WTC11 (cell line): ENCODE data around the gene MICAL3. TPM values are rescaled to one million over a fixed set of nuclear protein-coding genes. Genes with fewer than 3 reads are reported as not detected.

Experiments
- ATAC-seq: fragments of 200-7000 bp; cut with Tn5 transposase; 2 replicates; pipeline ENCODE4 v1.10.0; 2021; ENCODE audit warnings: mild to moderate bottlenecking, moderate library complexity
- CTCF ChIA-PET: fragments of 300-600 bp; sonication (Branson Sonifier 250); formaldehyde crosslinking; loops from one replicate; lab custom pipeline; 2021; ENCODE audit warnings: antibody characterized with exemption; lab: Charles Lee
- POLR2A ChIA-PET: fragments of 350-600 bp; sonication (Branson Sonifier 250); formaldehyde crosslinking; loops from one replicate; lab custom pipeline; 2021; ENCODE audit warnings: antibody characterized with exemption; lab: Charles Lee
- DNase-seq: peaks from one replicate; pipeline ENCODE4 v3.0.0; 2021; ENCODE audit warnings: low spot score
- H3K27ac Mint-ChIP-seq: 2 replicates; pipeline ENCODE4 v1.8.0; 2021; ENCODE audit warnings: mixed read lengths
- H3K27me3 Mint-ChIP-seq: 2 replicates; pipeline ENCODE4 v1.8.0; 2021; ENCODE audit warnings: low read depth, mild to moderate bottlenecking, moderate library complexity, mixed read lengths
- H3K36me3 Mint-ChIP-seq: 2 replicates; pipeline ENCODE4 v1.8.0; 2021; ENCODE audit warnings: mixed read lengths
- H3K4me1 Mint-ChIP-seq: 2 replicates; pipeline ENCODE4 v1.8.0; 2022; ENCODE audit warnings: mixed read lengths
- H3K4me3 Mint-ChIP-seq: 2 replicates; pipeline ENCODE4 v1.8.0; 2021; ENCODE audit warnings: mild to moderate bottlenecking, moderate library complexity, mixed read lengths
- H3K9me3 Mint-ChIP-seq: 2 replicates; pipeline ENCODE4 v1.8.0; 2021; ENCODE audit warnings: mixed read lengths
- CREM ChIP-seq: sonication (generic); formaldehyde crosslinking; IDR thresholded peaks from 2 replicates; pipeline ENCODE4 v1.8.1; 2022; ENCODE audit warnings: mild to moderate bottlenecking, missing genetic modification reagents, moderate library complexity
- ELF4 ChIP-seq: sonication (generic); formaldehyde crosslinking; IDR thresholded peaks from 2 replicates; pipeline ENCODE4 v1.8.1; 2022; ENCODE audit warnings: low read depth, mild to moderate bottlenecking, moderate library complexity, missing genetic modification reagents
- FOXJ3 ChIP-seq: sonication (generic); formaldehyde crosslinking; IDR thresholded peaks from 2 replicates; pipeline ENCODE4 v1.9.0; 2021; ENCODE audit warnings: missing genetic modification reagents, mild to moderate bottlenecking, borderline replicate concordance
- GRHL2 ChIP-seq: fragments of 250-450 bp; sonication (Bioruptor Pico); IDR thresholded peaks from 2 replicates; pipeline ENCODE4 v1.8.0; 2022; ENCODE audit warnings: mild to moderate bottlenecking, moderate library complexity; ENCODE audit not compliant: insufficient replicate concordance, severe bottlenecking
- GTF2I ChIP-seq: fragments of 250-450 bp; sonication (Bioruptor Pico); conservative IDR thresholded peaks from 2 replicates; pipeline ENCODE4 v1.4.0; 2021; ENCODE audit warnings: mild to moderate bottlenecking
- HMGA2 ChIP-seq: fragments of 250-450 bp; sonication (Bioruptor Pico); IDR thresholded peaks from 2 replicates; pipeline ENCODE4 v1.4.0; 2021; ENCODE audit warnings: mild to moderate bottlenecking, moderate library complexity
- JAZF1 ChIP-seq: fragments of 250-450 bp; sonication (Bioruptor Pico); IDR thresholded peaks from 2 replicates; pipeline ENCODE4 v1.9.0; 2021; ENCODE audit warnings: moderate library complexity, mild to moderate bottlenecking, inconsistent platforms
- MYBL2 ChIP-seq: sonication (generic); formaldehyde crosslinking; IDR thresholded peaks from 2 replicates; pipeline ENCODE4 v1.8.1; 2023; ENCODE audit warnings: mild to moderate bottlenecking, moderate library complexity, missing genetic modification reagents
- NR2C2 ChIP-seq: sonication (generic); formaldehyde crosslinking; IDR thresholded peaks from 2 replicates; pipeline ENCODE4 v1.8.0; 2022; ENCODE audit warnings: mild to moderate bottlenecking, missing genetic modification reagents
- RELA ChIP-seq: sonication (generic); formaldehyde crosslinking; IDR thresholded peaks from 2 replicates; pipeline ENCODE4 v1.8.1; 2022; ENCODE audit warnings: missing genetic modification reagents, mild to moderate bottlenecking, borderline replicate concordance
- SMAD3 ChIP-seq: sonication (generic); formaldehyde crosslinking; IDR thresholded peaks from 2 replicates; pipeline ENCODE4 v1.8.0; 2022; ENCODE audit warnings: missing genetic modification reagents, mild to moderate bottlenecking, borderline replicate concordance
- SOX15 ChIP-seq: fragments of 250-450 bp; sonication (Bioruptor Pico); IDR thresholded peaks from 2 replicates; pipeline ENCODE4 v1.9.0; 2021; ENCODE audit warnings: mild to moderate bottlenecking
- TCF7 ChIP-seq: sonication (generic); formaldehyde crosslinking; IDR thresholded peaks from 2 replicates; pipeline ENCODE4 v1.8.0; 2022; ENCODE audit warnings: mild to moderate bottlenecking, low read depth, missing genetic modification reagents, moderate library complexity
- ZNF396 ChIP-seq: fragments of 250-450 bp; sonication (Bioruptor Pico); IDR thresholded peaks from 2 replicates; pipeline ENCODE4 v1.8.0; 2021; ENCODE audit warnings: mild to moderate bottlenecking, moderate library complexity, borderline replicate concordance
- ZNF671 ChIP-seq: fragments of 250-450 bp; sonication (Bioruptor Pico); IDR thresholded peaks from 2 replicates; pipeline ENCODE4 v1.8.0; 2021; ENCODE audit warnings: mild to moderate bottlenecking
- total RNA-seq: library from RNA; stranded (reverse); gene quantifications from 3 replicates; pipeline ENCODE4 v1.2.3, GENCODE V29; 2021
- TF ChIP-seq, protein P1 (sequence below): sonication (generic); formaldehyde crosslinking; IDR thresholded peaks from 2 replicates; pipeline ENCODE4 v1.8.0; 2022; ENCODE audit warnings: mild to moderate bottlenecking, missing genetic modification reagents
- TF ChIP-seq, protein P2 (sequence below): fragments of 250-450 bp; sonication (Bioruptor Pico); IDR thresholded peaks from 2 replicates; pipeline ENCODE4 v1.9.0; 2021; ENCODE audit warnings: mild to moderate bottlenecking, borderline replicate concordance
- TF ChIP-seq, protein P3 (sequence below): sonication (generic); formaldehyde crosslinking; IDR thresholded peaks from 2 replicates; pipeline ENCODE4 v1.8.0; 2022; ENCODE audit warnings: missing genetic modification reagents
- TF ChIP-seq, protein P4 (sequence below): sonication (generic); formaldehyde crosslinking; IDR thresholded peaks from 2 replicates; pipeline ENCODE4 v1.8.0; 2022; ENCODE audit warnings: mild to moderate bottlenecking, missing genetic modification reagents
- TF ChIP-seq, protein P5 (sequence below): sonication (generic); formaldehyde crosslinking; IDR thresholded peaks from 2 replicates; pipeline ENCODE4 v1.8.1; 2022; ENCODE audit warnings: low read depth, missing genetic modification reagents, borderline replicate concordance

The MICAL3 gene
- total RNA-seq, 1 experiment from 2014 or later, result 41.2 TPM

DNA sequence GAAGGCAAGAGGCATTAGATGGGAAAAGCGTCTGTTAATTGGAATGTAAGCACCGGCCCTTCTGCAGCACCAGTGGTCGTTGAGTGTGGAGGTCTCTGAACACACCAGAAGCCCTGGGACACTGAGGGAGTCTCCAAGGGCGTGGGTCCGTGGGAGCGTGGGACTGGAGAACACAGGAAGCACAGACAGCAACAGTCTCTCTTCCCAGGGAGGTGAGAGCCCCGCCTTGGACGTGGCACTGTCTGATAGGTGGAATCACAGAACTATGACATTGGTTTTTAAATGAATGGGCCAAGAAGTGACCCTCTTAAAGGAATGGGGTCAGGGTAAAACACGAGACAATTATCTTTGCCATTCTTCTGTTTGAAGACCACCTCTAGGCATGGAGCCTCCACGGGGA lies 221.9 kb downstream of the MICAL3 start:
- Mint-ChIP-seq H3K4me1 (peaks cover 16% of the 10 kb centered on the region), H3K36me3 (peaks cover 8% of the 10 kb centered on the region), H3K4me3 (no peak overlapping the region), H3K9me3 (no peaks in the 10 kb centered on the region), H3K27ac (no peak overlapping the region), H3K27me3 (no peaks in the 10 kb centered on the region)
- no peak for DNase-seq
- no peak for ATAC-seq
- TF ChIP-seq GRHL2 (CRISPR knock-in tag), result no peak
- no peak for TF ChIP-seq ELF4
- no peak for TF ChIP-seq CREM (CRISPR knock-in tag)
- TF ChIP-seq, protein P1, sequence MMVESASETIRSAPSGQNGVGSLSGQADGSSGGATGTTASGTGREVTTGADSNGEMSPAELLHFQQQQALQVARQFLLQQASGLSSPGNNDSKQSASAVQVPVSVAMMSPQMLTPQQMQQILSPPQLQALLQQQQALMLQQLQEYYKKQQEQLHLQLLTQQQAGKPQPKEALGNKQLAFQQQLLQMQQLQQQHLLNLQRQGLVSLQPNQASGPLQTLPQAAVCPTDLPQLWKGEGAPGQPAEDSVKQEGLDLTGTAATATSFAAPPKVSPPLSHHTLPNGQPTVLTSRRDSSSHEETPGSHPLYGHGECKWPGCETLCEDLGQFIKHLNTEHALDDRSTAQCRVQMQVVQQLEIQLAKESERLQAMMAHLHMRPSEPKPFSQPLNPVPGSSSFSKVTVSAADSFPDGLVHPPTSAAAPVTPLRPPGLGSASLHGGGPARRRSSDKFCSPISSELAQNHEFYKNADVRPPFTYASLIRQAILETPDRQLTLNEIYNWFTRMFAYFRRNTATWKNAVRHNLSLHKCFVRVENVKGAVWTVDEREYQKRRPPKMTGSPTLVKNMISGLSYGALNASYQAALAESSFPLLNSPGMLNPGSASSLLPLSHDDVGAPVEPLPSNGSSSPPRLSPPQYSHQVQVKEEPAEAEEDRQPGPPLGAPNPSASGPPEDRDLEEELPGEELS (CRISPR knock-in tag), result no peak
- TF ChIP-seq, protein P2, sequence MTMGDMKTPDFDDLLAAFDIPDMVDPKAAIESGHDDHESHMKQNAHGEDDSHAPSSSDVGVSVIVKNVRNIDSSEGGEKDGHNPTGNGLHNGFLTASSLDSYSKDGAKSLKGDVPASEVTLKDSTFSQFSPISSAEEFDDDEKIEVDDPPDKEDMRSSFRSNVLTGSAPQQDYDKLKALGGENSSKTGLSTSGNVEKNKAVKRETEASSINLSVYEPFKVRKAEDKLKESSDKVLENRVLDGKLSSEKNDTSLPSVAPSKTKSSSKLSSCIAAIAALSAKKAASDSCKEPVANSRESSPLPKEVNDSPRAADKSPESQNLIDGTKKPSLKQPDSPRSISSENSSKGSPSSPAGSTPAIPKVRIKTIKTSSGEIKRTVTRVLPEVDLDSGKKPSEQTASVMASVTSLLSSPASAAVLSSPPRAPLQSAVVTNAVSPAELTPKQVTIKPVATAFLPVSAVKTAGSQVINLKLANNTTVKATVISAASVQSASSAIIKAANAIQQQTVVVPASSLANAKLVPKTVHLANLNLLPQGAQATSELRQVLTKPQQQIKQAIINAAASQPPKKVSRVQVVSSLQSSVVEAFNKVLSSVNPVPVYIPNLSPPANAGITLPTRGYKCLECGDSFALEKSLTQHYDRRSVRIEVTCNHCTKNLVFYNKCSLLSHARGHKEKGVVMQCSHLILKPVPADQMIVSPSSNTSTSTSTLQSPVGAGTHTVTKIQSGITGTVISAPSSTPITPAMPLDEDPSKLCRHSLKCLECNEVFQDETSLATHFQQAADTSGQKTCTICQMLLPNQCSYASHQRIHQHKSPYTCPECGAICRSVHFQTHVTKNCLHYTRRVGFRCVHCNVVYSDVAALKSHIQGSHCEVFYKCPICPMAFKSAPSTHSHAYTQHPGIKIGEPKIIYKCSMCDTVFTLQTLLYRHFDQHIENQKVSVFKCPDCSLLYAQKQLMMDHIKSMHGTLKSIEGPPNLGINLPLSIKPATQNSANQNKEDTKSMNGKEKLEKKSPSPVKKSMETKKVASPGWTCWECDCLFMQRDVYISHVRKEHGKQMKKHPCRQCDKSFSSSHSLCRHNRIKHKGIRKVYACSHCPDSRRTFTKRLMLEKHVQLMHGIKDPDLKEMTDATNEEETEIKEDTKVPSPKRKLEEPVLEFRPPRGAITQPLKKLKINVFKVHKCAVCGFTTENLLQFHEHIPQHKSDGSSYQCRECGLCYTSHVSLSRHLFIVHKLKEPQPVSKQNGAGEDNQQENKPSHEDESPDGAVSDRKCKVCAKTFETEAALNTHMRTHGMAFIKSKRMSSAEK (CRISPR knock-in tag), result no peak
- TF ChIP-seq TCF7 (CRISPR knock-in tag), result no peak
- no peak for TF ChIP-seq GTF2I (CRISPR knock-in tag)
- TF ChIP-seq ZNF671 (CRISPR knock-in tag), result no peak
- TF ChIP-seq HMGA2 (CRISPR knock-in tag), result no peak
- no peak for TF ChIP-seq MYBL2
- no peak for TF ChIP-seq RELA
- TF ChIP-seq, protein P3, sequence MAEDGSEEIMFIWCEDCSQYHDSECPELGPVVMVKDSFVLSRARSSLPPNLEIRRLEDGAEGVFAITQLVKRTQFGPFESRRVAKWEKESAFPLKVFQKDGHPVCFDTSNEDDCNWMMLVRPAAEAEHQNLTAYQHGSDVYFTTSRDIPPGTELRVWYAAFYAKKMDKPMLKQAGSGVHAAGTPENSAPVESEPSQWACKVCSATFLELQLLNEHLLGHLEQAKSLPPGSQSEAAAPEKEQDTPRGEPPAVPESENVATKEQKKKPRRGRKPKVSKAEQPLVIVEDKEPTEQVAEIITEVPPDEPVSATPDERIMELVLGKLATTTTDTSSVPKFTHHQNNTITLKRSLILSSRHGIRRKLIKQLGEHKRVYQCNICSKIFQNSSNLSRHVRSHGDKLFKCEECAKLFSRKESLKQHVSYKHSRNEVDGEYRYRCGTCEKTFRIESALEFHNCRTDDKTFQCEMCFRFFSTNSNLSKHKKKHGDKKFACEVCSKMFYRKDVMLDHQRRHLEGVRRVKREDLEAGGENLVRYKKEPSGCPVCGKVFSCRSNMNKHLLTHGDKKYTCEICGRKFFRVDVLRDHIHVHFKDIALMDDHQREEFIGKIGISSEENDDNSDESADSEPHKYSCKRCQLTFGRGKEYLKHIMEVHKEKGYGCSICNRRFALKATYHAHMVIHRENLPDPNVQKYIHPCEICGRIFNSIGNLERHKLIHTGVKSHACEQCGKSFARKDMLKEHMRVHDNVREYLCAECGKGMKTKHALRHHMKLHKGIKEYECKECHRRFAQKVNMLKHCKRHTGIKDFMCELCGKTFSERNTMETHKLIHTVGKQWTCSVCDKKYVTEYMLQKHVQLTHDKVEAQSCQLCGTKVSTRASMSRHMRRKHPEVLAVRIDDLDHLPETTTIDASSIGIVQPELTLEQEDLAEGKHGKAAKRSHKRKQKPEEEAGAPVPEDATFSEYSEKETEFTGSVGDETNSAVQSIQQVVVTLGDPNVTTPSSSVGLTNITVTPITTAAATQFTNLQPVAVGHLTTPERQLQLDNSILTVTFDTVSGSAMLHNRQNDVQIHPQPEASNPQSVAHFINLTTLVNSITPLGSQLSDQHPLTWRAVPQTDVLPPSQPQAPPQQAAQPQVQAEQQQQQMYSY (CRISPR knock-in tag), result no peak
- TF ChIP-seq SMAD3 (CRISPR knock-in tag), result no peak
- TF ChIP-seq, protein P4, sequence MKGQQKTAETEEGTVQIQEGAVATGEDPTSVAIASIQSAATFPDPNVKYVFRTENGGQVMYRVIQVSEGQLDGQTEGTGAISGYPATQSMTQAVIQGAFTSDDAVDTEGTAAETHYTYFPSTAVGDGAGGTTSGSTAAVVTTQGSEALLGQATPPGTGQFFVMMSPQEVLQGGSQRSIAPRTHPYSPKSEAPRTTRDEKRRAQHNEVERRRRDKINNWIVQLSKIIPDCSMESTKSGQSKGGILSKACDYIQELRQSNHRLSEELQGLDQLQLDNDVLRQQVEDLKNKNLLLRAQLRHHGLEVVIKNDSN (CRISPR knock-in tag), result no peak
- TF ChIP-seq ZNF396 (CRISPR knock-in tag), result no peak
- TF ChIP-seq SOX15 (CRISPR knock-in tag), result no peak
- TF ChIP-seq FOXJ3 (CRISPR knock-in tag), result no peak
- TF ChIP-seq, protein P5, sequence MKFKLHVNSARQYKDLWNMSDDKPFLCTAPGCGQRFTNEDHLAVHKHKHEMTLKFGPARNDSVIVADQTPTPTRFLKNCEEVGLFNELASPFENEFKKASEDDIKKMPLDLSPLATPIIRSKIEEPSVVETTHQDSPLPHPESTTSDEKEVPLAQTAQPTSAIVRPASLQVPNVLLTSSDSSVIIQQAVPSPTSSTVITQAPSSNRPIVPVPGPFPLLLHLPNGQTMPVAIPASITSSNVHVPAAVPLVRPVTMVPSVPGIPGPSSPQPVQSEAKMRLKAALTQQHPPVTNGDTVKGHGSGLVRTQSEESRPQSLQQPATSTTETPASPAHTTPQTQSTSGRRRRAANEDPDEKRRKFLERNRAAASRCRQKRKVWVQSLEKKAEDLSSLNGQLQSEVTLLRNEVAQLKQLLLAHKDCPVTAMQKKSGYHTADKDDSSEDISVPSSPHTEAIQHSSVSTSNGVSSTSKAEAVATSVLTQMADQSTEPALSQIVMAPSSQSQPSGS (CRISPR knock-in tag), result no peak
- no peak for TF ChIP-seq NR2C2 (CRISPR knock-in tag)
- TF ChIP-seq JAZF1 (CRISPR knock-in tag), result no peak
- POLR2A ChIA-PET, result no interaction called here
- CTCF ChIA-PET, result interaction anchor here (0.7 to 2.4 kb wide), 4 partner anchors 14 to 306 kb away, joined by 4 to 9 read pairs (median 6); no protein-coding TSS in a partner anchor
